CD4-positive, alpha-beta T cell treated with Interleukin-15 for 4 hours (primary cell): ENCODE measurements around the gene RCBTB2.

ENCODE experiments used
- DNase-seq: peaks from one replicate; pipeline ENCODE4 v3.0.0-alpha.2; 2020; ENCODE audit warnings: low spot score

The RCBTB2 gene

DNA sequence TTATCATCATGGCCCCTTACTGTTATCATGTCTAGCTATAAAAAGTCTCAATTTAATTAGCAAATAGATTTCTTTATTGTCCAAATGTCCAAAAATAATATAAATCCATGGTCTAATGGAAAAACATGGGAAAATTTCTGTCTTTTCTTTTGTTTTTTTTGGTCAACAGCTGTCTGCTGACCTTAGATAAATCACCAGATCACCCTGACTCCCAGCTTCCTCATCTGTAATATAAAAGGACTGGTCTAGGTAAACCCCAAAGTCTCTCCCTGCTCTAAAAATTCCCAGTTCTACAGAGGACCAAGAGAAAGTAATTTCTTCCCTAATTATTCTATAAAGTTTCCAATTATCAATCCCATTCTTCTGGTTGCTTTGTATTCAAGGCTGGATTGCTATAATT lies 30.7 kb upstream of the RCBTB2 start:
- DNase-seq: no peak

DNA sequence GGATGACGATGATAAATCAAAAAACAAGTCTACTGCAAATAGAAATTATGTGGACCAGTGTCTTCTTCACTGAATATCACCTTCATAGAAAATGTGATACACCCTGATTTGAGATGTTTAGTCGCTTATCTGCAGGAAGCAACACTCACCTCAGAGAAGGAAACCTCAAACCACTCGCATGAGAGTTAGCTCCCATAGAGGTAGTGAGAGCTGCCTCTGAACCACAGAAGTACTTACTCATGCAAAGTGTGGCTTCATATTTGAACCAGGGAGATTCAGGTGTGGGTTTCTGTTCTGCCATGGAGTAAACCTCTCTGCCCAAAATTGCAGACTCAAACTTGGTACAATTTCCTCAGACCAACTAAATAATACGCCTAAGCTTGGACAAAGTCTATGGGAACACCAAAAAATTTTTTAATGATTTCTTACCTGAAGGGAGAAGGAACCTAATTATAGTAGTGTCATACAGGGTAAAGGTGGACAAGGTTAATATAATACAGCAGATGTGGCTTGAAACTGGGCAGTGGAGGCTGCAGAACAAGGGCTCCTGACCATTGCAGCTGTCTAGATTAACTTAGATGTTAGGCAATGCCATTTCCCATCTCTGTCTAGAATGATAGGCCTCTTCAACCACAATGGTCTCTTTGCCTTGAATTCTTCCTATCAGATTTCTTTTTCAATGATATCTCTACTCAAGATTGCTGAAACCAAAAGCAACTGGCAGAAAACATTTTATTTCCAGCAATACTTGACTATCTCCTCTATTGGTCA lies 29.6 kb upstream of the RCBTB2 start:
- peak; percentile 90 for DNase-seq

DNA sequence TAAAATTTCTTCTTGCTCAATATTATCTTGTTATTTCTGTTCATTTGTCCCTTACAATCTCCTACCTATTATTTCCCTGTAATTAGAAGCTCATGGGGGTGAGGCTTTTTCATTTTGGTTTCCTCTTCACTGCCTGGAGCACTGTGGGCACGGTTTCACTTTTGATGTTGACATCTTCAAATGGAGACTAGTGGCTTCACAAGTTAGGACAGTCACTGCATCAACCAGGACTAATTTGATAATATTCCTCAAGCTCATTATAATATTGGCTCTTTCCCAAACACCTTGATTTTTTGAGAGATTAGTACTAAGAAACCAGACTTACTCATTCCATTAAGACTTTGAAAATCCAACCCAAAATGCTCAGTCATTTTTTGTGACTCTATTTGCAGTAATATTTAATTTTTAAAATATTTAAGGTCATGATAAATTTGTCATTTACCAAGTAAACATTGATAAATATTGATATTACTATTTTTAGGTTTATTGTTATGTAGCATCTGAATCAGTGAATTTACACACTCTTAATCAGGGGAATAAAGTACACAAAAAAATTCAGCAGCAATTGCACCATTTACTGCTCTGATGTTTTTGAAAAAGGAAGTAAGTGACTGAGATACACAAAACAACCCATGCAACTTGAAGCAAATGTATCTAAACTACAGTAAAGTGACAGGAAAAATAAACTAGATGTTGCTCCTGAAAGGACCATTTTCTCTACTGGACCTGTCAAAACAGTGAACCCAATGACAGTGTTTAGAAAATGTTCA lies 28.8 kb upstream of the RCBTB2 start:
- peak; percentile 19 for DNase-seq

DNA sequence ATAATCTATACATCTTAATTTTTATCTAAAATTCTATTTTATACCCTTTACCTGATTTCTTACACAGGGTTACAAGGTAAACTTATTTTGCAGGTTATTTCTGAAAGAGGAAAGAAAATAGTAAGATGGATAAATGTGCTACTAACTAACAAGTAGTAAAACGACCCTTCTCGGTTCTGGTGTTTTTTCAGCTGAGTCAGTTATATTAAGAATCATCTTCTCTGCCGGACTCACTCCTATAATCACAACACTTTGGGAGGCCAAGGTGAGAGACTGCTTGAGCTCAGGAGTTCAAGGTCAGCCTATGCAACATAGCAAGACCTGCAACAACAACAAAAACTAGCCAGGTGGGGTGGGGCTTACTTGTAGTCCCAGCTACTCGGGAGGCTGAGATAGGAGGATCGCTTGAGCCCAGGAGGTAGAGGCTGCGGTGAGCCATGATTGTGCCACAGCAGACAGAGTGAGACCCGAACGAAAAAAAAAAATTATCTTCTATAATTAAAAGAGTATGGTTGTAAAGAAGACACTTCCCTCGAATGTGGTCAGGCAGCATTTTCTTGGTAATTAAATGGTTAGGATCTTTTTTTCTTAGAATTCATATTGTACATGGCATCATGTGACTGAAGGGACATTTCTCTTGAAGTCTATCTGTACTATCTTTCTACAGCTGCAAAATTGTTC lies 27.9 kb upstream of the RCBTB2 start:
- peak; percentile 45 for DNase-seq

DNA sequence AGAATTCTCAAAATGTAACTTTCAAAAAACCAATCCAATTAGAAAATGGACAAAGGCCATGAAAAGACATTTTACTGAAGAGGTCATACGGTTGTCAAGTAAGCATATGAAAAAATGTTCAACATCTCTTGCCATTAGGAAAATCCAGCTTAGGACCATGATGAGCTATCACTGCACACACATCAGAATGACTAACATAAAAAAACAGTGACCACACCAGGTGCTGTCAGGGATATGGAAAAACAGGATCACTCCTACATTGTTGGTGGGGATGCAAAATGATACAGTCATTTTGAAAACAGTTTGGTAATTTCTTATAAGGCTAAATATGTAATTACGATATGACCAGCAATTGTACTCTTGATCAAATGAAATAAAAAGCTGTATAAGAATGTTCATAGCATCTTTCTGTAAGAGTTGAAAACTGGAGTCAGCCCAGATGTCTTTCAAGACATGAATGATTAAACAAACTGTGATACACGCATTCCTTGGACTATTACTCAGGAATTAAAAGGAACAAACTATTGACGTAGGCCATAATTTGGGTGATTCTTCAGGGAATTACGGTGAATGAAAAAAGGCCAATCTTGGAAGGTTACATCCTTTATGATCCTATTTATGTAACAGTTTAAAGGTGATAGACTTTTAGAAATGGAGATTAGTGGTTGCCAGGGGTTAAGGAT lies 26.9 kb upstream of the RCBTB2 start:
- DNase-seq: no peak

DNA sequence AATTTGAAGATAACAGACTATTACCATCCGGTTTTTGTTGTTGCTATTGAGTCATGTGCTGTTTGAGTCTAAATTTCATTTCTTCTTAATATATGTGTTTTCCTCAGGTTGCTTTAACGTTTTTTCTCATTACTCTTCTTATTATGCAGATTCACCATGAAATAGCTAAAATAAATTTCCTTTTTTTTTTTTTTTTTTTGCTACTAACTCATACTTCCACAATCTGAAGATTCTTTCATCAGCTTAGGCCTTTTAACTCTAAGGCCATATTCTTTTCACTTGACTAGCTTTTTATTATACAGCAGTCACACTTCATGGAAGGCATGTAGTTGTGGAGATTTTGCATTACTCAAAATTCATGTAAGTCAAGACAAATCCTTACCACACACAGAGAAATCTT lies 23.9 kb upstream of the RCBTB2 start:
- DNase-seq: no peak

DNA sequence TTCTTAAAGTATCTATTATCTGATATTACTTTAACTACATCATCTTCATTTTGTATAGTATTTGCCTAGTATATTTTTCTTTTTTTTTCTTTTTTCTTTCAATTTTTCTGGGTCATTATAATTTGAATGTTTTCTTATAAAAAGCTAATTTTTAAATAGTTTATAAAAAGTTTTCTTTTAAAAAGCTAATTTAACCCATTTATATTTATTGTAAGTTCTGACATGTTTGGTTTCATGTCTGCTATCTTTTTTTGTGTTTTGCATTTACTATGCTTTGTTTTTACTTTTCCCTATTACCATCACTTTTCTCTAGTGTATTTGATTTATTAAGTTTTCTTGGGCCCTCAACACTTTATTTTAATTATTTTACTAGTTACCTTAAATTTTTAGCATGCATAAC lies 22.6 kb upstream of the RCBTB2 start:
- no peak for DNase-seq

DNA sequence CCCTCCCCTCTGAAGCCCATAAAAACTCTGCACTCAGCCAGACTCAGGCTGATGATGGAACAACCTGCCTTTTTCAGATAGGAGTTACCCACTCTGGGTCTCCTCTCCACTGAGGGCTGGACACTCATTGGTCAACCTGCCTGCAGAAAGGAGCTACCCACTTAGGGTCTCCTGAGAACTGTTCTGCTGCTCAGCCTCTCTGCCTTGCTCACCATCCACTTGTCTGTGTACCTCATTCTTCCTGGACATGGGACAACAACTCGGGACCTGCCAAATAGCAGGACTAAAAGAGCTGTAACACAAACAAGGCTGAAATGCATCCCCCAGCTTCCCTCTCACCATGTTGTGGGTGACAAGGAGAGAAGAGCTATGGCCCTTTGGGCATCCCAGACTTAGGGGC lies 18.4 kb upstream of the RCBTB2 start:
- no peak for DNase-seq

DNA sequence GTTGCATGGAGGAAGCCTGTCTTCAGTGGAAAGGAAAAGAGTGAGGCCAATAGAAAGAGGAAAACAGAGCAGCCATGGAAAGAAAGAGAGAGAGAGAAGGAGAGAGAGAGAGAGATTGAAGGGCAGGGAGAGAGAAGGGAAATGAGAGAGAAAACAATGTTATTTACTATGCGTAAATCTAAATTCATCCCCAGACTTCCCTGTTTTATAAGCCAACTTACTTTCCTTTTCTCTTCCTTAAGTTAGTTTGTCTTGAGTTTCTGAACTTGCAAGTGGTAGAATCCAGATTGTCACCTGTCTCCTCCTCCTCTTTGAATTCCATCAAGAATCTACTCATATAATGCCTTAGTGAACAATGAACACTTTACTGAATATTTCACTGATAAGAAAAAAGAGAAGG lies 16.8 kb upstream of the RCBTB2 start:
- no peak for DNase-seq

DNA sequence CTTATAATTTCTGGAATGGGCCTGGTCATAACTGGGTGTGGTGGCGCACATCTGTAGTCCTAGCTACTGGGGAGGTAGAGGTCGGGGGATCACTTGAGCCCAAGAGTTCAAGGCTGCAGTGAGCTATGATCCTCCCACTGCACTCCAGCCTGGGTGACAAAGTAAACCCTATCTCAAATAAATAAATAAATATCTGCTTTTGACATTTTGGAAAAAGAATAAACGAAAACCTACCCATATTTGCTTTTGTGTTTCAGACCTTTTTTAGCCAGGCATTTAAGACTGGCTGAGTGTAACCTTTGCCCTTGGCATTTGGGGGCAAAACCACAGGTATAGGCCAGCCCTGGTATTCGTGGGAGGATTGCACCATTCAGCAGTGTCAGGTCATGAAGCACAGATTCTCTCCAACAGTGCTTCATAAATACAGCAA lies 14.8 kb upstream of the RCBTB2 start:
- no peak for DNase-seq

DNA sequence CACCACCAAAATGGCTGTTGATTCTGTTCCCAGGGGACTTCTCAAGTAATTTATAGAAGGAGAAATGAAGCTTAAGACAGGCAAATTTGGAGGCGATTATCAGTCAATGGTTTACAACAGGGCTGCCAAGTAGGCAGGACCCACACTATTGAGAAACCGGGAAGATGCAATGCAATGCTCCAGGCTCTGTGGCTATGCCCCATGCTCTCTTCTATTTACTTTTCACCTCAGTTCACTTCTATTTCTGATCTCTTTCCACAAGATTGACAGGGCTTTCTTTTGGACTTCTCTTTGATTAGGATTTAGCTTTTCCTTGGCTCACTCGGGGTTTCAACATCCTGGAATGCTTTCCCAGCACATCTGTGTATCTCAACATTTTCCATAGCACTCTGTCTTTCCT lies 12.7 kb upstream of the RCBTB2 start:
- DNase-seq: no peak

DNA sequence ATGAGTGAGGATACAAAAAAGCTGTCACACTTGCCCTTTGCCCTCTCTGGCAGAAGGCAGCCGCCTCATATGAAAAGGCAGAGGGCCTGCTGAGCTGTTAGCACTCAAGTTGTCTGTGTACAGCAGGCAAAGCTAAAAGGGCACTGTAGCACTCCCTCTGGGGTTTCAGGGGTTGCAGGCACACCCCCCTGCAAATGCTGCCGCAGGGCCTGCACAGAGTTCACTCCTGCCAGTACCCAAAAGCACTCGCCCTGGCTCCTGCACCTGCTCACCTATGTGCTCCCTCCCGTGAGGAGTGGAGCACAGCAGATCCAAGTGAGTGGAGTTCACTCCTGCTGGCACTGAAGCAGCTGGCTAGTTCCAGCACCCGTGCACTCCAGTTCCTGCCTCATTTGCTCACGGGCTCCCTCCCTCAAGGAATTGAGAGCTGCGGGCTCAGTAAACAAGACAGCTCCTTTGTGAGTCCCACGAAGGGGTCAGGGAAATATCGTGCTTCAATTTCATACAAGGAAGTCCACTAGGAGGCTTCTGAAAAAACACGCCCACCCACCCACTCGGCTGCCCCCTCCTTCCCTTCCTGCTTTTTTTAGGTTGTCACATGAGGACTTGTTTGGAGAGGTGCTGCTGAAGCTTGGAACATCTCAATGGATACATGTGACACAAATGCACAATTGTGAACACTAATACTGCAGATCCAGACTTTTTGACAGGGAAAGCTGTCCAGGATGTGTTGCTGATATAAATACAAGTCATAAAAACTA lies 9.9 kb upstream of the RCBTB2 start:
- no peak for DNase-seq

DNA sequence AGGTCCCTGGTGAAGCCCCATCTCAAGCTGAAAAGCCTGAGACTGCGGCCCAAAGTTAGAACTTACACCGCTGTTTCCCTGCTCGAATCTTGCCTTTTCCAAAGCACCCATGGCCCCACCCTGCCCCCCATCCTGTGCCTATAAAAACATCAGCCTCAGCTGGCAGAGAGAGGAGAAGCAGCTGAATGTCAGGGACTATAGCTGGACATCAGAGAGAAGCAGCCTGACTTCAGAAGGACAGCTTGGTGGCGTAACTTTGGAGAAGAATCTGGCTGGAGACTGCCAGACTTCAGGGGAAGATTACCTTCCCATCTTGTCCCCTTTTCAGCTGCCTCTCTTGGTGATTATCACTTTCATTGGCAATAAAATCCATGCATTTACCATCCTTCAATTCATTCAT lies 9.3 kb upstream of the RCBTB2 start:
- DNase-seq: no peak

DNA sequence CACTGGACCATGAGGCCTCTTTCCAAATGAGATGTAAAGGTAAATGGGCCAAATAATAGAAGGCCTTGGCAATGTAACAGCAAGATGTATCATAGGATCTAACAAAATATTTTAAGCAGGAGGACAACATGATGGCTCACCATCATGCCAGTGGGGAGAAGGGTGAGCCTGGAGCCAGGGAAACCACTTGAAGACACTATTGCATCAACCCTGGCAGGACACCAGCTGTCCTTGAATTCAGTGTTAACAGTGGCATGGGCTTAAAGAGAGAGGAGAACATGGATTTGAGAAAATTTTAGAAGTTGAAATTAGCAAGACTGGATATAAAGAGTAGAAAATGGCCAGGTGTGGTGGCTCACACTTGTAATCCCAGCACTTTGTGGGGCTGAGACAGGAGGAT lies 6.7 kb upstream of the RCBTB2 start:
- DNase-seq: no peak

DNA sequence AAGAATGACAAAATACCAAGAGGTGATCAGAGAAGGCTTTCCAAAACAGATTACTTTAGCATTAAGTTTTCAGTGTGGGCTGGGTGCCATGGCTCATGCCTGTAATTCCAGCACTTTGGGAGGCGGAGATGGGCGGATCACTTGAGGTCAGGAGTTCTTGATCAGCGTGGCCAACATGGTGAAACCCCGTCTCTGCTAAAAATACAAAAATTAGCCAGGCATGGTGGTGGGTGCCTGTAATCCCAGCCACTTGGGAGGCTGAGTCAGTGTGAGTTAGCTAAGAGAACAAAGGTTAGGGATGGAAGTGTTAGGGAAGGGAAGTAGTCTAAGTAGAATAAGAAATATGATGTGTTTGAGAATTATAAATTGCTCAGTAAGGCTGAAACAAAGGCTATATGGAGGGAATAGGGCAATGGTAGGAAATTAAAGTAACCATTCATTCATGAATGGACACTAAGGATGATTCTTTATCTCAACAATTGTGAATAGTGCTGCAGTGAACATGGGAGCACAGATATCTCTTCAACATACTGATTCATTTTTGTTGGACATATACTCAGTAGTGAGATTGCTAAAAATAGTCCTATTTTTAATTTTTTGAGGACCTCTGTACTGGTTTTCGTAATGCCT lies 3.9 kb upstream of the RCBTB2 start:
- no peak for DNase-seq

DNA sequence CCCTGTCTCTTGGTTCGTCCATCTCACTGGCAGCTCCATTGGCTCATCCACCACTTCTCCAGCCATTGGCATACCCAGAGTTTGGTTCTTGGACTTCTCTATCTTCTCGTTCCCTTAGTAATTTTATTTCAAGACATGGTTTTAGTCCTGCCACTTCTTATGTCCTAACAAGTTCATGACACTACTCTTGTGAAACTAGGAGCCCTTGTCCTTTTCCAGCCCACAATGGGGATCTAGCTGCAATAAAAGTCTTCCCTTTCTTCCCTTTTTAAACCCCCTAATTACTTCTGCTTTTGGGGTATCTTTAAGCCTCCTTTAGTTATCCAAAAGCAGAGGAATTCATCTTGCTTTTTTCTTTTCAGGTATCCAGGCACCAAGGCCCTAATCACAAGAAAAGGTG lies 2.9 kb upstream of the RCBTB2 start:
- DNase-seq: no peak

DNA sequence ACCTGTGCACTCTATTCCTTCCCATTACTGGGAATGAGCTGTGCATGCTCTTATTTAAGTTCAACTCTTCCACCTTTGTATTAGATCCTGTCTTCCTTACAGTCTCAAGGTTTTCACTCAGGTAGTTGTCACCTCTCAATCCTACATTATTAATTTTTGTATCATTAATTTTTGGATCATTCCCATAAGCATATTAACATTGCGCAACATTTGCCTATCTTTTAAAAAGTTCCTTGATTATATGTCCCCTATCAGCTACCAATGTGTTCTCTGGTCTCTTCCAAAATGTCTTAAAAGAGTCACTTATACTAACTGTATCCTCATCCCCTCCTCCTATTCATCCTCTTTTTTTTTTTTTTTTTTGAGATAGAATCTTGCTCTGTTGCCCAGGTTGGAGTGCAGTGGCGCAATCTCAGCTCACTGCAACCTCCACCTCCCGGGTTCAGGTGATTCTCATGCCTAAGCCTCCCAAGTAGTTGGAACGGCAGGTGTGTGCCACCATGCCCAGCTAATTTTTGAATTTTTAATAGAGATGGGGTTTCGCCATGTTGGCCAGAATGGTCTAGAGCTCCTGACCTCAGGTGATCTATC lies 2.1 kb upstream of the RCBTB2 start:
- DNase-seq: no peak

DNA sequence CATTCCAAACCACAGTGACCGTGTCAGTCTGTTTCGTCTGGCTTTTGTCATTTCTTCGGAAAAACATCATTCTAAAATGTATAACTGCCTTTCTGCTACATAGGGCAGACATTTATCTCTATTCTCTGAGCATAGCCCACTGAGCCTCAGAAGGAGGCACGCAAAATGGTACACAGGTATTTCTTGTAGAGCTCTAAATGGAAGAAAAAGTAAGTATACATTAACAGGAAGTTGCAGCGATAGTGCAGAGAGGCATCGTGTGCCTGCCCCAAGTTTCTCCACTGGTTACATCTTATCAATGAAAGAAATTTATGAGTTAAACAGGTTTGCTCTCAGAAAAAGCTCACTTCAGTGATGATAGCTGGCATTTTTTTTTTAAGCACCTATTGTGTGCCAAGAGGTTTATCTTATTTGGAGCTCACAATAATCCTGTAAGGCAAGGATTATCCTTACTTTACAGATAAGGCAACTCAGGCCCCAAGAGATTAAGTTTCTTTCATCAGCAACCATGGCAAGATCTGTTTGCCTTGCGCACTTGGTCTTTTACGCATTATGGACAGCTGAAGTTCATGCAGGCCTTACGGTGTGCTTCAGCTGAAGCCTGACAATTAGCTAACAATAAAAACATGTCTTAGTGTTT lies 1.2 kb upstream of the RCBTB2 start:
- DNase-seq: no peak

DNA sequence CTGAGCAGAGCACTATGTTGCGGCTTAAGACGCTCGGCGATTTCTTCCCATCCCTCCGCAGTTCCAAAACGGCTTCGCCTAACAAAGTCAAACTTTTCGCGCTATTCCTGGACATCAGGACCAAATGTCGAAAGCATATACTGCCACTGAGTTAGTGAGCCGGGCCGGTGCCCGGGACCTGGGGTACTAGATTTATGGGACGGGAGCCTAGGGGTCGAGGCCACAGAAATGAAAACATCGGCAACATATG lies 699 bp downstream of the RCBTB2 start:
- no peak for DNase-seq

DNA sequence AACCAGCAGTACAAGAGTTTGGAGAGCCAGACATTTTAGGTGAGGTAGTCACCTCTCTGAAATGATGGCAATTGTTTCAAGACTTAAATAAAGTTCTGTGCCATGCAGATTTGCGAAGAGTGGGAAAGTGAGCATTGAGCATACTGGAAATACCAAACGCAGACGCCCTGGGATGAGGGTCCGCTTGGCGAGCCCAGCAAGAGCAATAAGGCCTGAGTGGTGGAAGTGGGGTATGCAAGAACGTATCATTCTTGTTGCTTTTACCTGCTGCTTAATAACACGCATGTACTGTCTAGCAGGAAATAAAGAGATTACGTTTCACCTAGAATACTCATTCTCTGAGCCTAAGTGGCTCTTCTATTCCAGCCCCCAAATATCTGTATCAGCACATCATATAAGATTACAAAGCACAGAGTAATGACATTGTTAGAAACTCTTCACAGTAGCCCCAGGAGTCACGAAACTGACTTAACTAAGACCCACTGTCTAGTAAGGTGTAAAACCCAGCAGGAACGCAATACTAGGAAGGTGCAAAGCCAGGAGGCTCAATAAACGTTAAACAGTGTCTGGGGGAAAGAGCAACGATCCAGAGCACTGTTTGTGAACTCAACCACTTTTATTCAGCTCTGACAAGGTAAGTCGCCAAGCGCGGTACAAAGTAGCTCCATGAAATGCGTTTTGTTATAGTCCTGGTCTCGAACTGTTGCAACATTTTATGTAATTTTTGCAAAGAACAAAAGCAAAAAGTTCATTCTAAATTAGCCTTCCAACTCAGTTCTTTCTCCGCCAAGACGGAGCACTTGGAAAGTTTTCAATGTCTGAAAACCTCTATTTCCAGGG lies 1.2 kb downstream of the RCBTB2 start:
- DNase-seq: peak; percentile 23
